ENCODE results near the gene ST8SIA4.

- TF ChIP-seq POLR2A (IDR thresholded peaks at IDR 0.05; ENCODE audit: low read depth, low read length) (peak; percentile 57; the same call in 1 of the 2 replicates), POLR2AphosphoS5 (IDR thresholded peaks at IDR 0.05; ENCODE audit: low read depth, low read length) (0 out of 2 replicates have a peak, but pooled peaks have one; percentile 11)
Observed at GRCh38 chr5:100780376-100780870, 122.7 kb downstream of the ST8SIA4 start.
